Activated naive CD8-positive, alpha-beta T cell (primary cell): Measurements from ENCODE around the gene AGTRAP.
A peak's percentile ranks its signal among the peaks of the same experiment; 100 is the strongest.

ENCODE experiments used
- H3K27ac Mint-ChIP-seq: one replicate; pipeline ENCODE4 v1.8.0; 2021; ENCODE audit warnings: mixed read lengths
- H3K27me3 Mint-ChIP-seq: one replicate; pipeline ENCODE4 v1.8.0; 2021; ENCODE audit warnings: mixed read lengths
- H3K36me3 Mint-ChIP-seq: one replicate; pipeline ENCODE4 v1.8.0; 2021; ENCODE audit warnings: mixed read lengths
- H3K4me1 Mint-ChIP-seq: one replicate; pipeline ENCODE4 v1.8.0; 2021; ENCODE audit warnings: low read depth, mixed read lengths
- H3K4me3 Mint-ChIP-seq: one replicate; pipeline ENCODE4 v1.8.0; 2021; ENCODE audit warnings: mild to moderate bottlenecking, mixed read lengths
- H3K9me3 Mint-ChIP-seq: one replicate; pipeline ENCODE4 v1.8.0; 2021; ENCODE audit warnings: low read depth, mixed read lengths

The AGTRAP gene

DNA sequence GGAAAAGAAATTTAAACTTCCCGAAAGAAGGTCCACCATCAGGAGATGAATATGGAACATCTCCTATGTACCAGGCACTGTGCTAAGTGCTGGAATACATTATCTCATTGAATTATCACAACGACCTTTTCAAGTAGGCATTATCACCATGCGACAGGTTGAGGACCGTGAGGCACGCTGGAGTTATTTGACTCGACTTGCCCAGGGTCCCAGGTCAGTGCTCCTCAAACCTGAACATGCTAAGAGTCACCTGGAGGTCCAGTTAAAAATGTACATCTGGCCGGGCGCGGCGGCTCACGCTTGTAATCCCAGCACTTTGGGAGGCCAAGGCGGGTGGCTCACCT is 15.9 kb upstream of the AGTRAP start:
- Mint-ChIP-seq H3K27ac (peak overlapping the region; percentile 93), H3K36me3 (no peaks in the 10 kb centered on the region), H3K27me3 (no peaks in the 10 kb centered on the region), H3K4me1 (peaks cover 13% of the 10 kb centered on the region), H3K9me3 (no peaks in the 10 kb centered on the region), H3K4me3 (peak overlapping the region; percentile 82)

DNA sequence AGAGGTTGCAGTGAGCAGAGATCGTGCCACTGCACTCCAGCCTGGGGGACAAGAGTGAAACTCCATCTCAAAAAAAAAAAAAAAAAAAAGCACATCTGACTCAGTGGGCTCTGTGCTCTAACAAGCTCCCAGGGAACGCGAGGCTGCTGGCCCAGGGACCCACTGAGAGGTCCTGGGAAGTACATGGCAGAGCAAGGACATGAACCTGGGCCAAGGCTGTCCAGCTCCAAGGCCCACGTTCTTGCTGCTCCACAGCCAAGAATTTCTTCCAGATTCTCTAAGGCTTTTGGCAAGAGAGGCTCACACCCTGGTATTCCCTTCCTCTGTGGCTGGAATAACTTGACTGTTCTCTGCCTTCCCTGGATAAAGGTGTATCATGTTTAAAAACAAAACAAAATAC is 15.4 kb upstream of the AGTRAP start:
- Mint-ChIP-seq H3K27ac (no peak overlapping the region), H3K9me3 (no peaks in the 10 kb centered on the region), H3K36me3 (no peaks in the 10 kb centered on the region), H3K4me1 (peaks cover 17% of the 10 kb centered on the region), H3K4me3 (no peak overlapping the region), H3K27me3 (no peaks in the 10 kb centered on the region)

GRCh38 chr1:11721311-11721710 is 14.6 kb upstream of the AGTRAP start:
- Mint-ChIP-seq H3K9me3 (no peaks in the 10 kb centered on the region), H3K27me3 (no peaks in the 10 kb centered on the region), H3K27ac (no peak overlapping the region), H3K4me1 (peaks cover 18% of the 10 kb centered on the region), H3K36me3 (no peaks in the 10 kb centered on the region), H3K4me3 (no peak overlapping the region)

DNA sequence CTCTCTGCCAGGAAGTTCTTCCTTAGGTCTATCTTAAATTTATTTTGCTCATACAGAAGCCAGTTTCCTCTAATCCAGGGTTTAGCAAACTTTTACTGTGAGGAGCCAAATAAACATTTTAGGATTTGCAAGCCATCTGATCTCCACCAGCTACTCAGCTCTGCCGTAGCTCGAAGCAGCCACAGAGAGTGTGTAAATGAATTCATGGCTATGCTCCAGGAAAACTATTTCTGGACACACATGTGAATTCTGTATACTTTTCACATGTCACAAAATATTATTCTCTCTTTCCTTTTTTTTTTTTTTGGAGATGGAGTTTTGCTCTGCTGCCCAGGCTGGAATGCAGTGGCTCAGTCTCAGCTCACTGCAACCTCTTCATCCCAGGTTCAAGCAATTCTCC is 13.4 kb upstream of the AGTRAP start:
- H3K27ac Mint-ChIP-seq = no peak overlapping the region
- no peak overlapping the region for H3K4me3 Mint-ChIP-seq
- H3K9me3 Mint-ChIP-seq = no peaks in the 10 kb centered on the region
- no peaks in the 10 kb centered on the region for H3K27me3 Mint-ChIP-seq
- no peaks in the 10 kb centered on the region for H3K36me3 Mint-ChIP-seq
- peaks cover 18% of the 10 kb centered on the region for H3K4me1 Mint-ChIP-seq

- Mint-ChIP-seq H3K27ac (no peak overlapping the region), H3K4me3 (no peak overlapping the region), H3K4me1 (peaks cover 22% of the 10 kb centered on the region), H3K36me3 (no peaks in the 10 kb centered on the region), H3K9me3 (no peaks in the 10 kb centered on the region), H3K27me3 (no peaks in the 10 kb centered on the region)
Measured at GRCh38 chr1:11725616-11726015, 10.3 kb upstream of the AGTRAP start.

GRCh38 chr1:11727119-11727518 is 8.8 kb upstream of the AGTRAP start:
- peaks cover 37% of the 10 kb centered on the region for H3K4me1 Mint-ChIP-seq
- H3K36me3 Mint-ChIP-seq = no peaks in the 10 kb centered on the region

DNA sequence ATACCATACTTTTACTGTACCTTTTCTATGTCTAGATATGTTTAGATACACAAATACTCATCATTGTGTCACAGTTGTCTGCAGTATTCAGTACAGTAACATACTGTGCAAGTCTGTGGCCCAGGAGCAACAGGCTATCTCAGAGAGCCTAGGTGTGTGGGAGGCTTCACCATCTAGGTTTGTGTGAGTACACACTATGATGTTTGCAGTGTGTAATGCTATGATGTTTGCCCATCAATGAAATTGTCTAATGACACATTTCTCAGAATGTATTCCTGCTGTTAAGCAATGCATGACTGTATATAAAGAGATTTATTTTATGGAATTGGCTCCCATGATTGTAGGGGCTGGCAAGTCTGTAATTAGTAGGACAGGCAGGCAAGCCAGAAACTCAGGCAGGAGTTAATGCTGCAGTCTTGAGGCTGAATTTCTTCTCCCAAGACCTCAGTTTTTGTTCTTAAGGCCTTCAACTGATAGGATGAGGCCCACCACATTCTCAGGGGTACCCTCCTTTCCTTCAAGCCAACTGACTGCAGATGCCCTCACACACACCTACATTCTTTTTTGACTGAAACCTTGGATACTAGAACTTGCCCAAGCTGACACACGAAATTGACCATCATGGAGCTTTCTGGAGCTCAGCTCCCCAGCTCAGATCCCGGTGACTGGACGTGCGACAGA is 7.7 kb upstream of the AGTRAP start:
- no peak overlapping the region for H3K27ac Mint-ChIP-seq
- H3K9me3 Mint-ChIP-seq = no peaks in the 10 kb centered on the region
- peaks cover 46% of the 10 kb centered on the region for H3K4me1 Mint-ChIP-seq
- H3K36me3 Mint-ChIP-seq = no peaks in the 10 kb centered on the region
- no peak overlapping the region for H3K4me3 Mint-ChIP-seq
- H3K27me3 Mint-ChIP-seq = no peaks in the 10 kb centered on the region

More at GRCh38 chr1:11727119-11727518, 8.8 kb upstream of the AGTRAP start:
- Mint-ChIP-seq H3K27ac (no peak overlapping the region), H3K4me3 (no peak overlapping the region), H3K27me3 (no peaks in the 10 kb centered on the region), H3K9me3 (no peaks in the 10 kb centered on the region)

DNA sequence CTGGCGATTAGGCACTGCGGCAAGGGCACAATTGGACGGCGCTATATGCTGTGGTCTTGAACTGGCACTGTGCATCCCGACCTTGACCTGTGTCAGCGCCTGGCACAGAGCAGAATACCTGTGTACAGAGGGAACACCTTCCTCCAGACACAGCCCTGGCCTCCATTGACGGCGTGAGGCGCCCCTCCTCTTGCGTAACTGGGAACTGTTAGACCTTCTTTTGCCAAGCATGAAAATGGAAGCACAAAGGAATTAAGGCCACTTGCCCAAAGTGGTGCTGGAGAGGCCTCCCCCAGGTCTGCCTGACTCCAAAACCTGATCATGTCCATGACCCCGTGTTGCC is 6.8 kb upstream of the AGTRAP start:
- H3K27ac Mint-ChIP-seq = no peak overlapping the region
- H3K36me3 Mint-ChIP-seq = no peaks in the 10 kb centered on the region
- peak overlapping the region; percentile 23 for H3K4me3 Mint-ChIP-seq
- H3K4me1 Mint-ChIP-seq = peaks cover 46% of the 10 kb centered on the region
- H3K9me3 Mint-ChIP-seq = no peaks in the 10 kb centered on the region
- H3K27me3 Mint-ChIP-seq = no peaks in the 10 kb centered on the region

DNA sequence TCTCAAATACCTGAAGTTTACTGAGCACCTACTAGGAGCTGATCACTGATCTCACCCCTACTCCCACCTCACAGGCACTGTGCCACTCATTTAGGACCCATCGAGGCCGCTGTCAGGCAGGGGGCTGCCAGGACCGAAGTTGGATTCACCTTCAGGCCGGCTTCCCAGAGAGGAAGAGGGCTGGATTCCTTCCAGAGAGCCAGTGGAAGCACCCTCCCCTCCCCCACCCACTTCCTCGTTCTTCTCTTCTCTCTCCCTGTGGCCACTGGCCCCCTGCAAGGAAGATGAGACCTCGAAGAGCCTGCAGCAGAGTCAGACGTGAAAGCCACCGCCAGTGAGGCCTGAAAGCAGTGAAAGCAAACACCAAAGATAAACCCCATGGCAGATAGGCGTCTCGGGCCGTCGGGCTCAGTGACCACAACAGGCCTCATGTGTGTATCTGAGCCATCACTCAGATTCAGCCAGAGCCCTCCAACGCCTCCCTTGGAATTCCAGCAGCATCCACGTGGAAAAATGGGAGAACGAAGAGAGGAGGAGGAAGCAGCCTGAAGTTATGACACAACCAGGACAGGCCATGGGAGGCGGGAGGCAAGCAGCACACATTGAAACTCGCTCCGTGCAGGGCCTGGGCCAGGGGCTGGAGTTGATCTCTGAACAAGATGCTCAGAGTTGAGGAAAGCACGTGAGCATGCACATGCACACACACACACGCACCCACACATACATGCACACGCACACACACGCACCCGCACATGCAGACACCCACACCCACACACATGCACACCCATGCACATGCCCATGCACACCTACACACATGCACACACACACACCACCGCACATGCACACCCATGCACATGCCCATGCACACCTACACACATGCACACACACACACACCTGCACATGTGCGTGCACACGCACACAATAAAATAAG is 6.2 kb upstream of the AGTRAP start:
- Mint-ChIP-seq H3K36me3 (no peaks in the 10 kb centered on the region), H3K9me3 (no peaks in the 10 kb centered on the region), H3K27ac (peak overlapping the region; percentile 73), H3K27me3 (no peaks in the 10 kb centered on the region), H3K4me3 (peak overlapping the region; percentile 79), H3K4me1 (peaks cover 46% of the 10 kb centered on the region)

- no peaks in the 10 kb centered on the region for H3K36me3 Mint-ChIP-seq
- H3K27me3 Mint-ChIP-seq = no peaks in the 10 kb centered on the region
- peak overlapping the region; percentile 79 for H3K4me3 Mint-ChIP-seq
- peak overlapping the region; percentile 73 for H3K27ac Mint-ChIP-seq
- H3K4me1 Mint-ChIP-seq = peaks cover 46% of the 10 kb centered on the region
- no peaks in the 10 kb centered on the region for H3K9me3 Mint-ChIP-seq
Measured at GRCh38 chr1:11730429-11730891, 5.5 kb upstream of the AGTRAP start.

DNA sequence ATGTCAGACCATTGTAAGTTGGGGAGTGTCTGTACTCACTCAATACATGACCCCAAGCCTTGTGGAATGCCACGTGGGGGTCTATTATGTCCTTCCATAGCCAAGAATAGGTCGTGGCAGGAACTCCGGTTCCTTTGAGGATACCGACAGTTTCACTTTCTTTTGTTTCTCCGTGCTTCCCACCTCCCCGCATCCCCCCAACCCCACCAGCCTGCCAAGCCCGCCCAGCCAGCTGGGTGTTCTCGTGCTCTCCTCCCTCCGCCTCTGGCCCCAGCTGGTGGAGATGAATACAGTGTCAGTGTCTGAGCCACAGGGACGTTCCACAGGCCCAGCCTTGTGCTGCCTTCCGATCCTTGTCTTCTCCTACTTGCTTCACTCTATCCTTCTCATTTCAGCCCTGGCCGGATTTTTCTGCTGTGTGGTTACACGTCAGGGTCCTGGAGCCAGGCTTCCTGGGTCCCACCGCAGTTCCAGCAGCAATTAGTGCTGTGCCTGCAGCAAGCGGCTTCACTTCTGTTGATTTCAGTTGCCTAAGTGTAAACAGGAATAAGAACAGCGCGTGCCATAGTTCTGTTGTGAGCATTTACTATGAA is 4.1 kb upstream of the AGTRAP start:
- peak overlapping the region; percentile 82 for H3K4me3 Mint-ChIP-seq
- peak overlapping the region; percentile 88 for H3K27ac Mint-ChIP-seq
- H3K36me3 Mint-ChIP-seq = no peaks in the 10 kb centered on the region
- peaks cover 50% of the 10 kb centered on the region for H3K4me1 Mint-ChIP-seq
- H3K27me3 Mint-ChIP-seq = no peaks in the 10 kb centered on the region
- no peaks in the 10 kb centered on the region for H3K9me3 Mint-ChIP-seq

GRCh38 chr1:11733306-11733705 is 2.6 kb upstream of the AGTRAP start:
- no peaks in the 10 kb centered on the region for H3K36me3 Mint-ChIP-seq
- no peaks in the 10 kb centered on the region for H3K27me3 Mint-ChIP-seq
- H3K4me1 Mint-ChIP-seq = peaks cover 64% of the 10 kb centered on the region
- no peak overlapping the region for H3K4me3 Mint-ChIP-seq
- H3K27ac Mint-ChIP-seq = peak overlapping the region; percentile 22
- H3K9me3 Mint-ChIP-seq = no peaks in the 10 kb centered on the region

DNA sequence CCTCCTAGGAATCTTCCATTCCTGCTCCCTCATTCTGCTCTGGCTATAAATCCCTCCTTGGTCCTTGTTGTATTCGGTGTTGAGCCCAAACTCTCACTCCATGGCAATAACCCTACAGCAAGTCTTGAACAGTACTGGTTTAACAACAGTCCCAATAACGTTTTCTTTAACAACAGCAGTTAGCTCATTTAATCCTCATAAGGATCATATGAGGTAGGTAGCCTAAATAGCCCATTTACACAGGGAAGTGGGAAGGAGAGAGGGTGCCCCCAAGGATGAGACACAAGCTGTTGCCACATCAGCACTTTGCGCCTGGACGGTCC is 444 bp upstream of the AGTRAP start:
- Mint-ChIP-seq H3K36me3 (no peaks in the 10 kb centered on the region), H3K27me3 (no peaks in the 10 kb centered on the region), H3K4me3 (peak overlapping the region; percentile 92), H3K4me1 (peaks cover 67% of the 10 kb centered on the region), H3K27ac (peak overlapping the region; percentile 64), H3K9me3 (no peaks in the 10 kb centered on the region)

GRCh38 chr1:11736746-11737639 is 1.1 kb downstream of the AGTRAP start:
- Mint-ChIP-seq H3K36me3 (no peaks in the 10 kb centered on the region), H3K4me3 (peak overlapping the region; percentile 92), H3K27ac (peak overlapping the region; percentile 59), H3K4me1 (peaks cover 67% of the 10 kb centered on the region), H3K27me3 (no peaks in the 10 kb centered on the region), H3K9me3 (no peaks in the 10 kb centered on the region)
